ENCODE data around the gene DRGX.

The DRGX gene

GRCh38 chr10:49366460-49366859, 29.4 kb downstream of the DRGX start:
- Histone ChIP-seq H3K27me3 (replicated peaks; ENCODE audit: control insufficient read depth, insufficient read depth, low read length) (peaks cover 2% of the 10 kb centered on the region), H3K36me3 (ENCODE audit: control insufficient read depth, insufficient read depth, low read length) (no peaks in the 10 kb centered on the region), H3K4me3 (replicated peaks; ENCODE audit: low read depth, low read length) (no peak overlapping the region)
- no peak for DNase-seq (ENCODE audit: extremely low read depth, insufficient read length)
- TF ChIP-seq CTCF (IDR thresholded peaks at IDR 0.05; ENCODE audit: insufficient read depth, low read length, poor library complexity, severe bottlenecking): no peak

- Histone ChIP-seq H3K4me3 (replicated peaks; ENCODE audit: low read depth, low read length) (no peak overlapping the region), H3K36me3 (ENCODE audit: control insufficient read depth, insufficient read depth, low read length) (no peaks in the 10 kb centered on the region), H3K27me3 (replicated peaks; ENCODE audit: control insufficient read depth, insufficient read depth, low read length) (peaks cover 2% of the 10 kb centered on the region)
- TF ChIP-seq CTCF (IDR thresholded peaks at IDR 0.05; ENCODE audit: insufficient read depth, low read length, poor library complexity, severe bottlenecking): no peak
- no peak for DNase-seq (ENCODE audit: extremely low read depth, insufficient read length)
Measured at GRCh38 chr10:49365675-49366415, 30.0 kb downstream of the DRGX start.

- no peak for TF ChIP-seq CTCF (IDR thresholded peaks at IDR 0.05; ENCODE audit: insufficient read depth, low read length, poor library complexity, severe bottlenecking)
- Histone ChIP-seq H3K27me3 (replicated peaks; ENCODE audit: control insufficient read depth, insufficient read depth, low read length) (peaks cover 2% of the 10 kb centered on the region), H3K36me3 (ENCODE audit: control insufficient read depth, insufficient read depth, low read length) (no peaks in the 10 kb centered on the region), H3K4me3 (replicated peaks; ENCODE audit: low read depth, low read length) (no peak overlapping the region)
- no peak for DNase-seq (ENCODE audit: extremely low read depth, insufficient read length)
Measured at GRCh38 chr10:49365275-49365674, 30.6 kb downstream of the DRGX start.

- TF ChIP-seq CTCF (IDR thresholded peaks at IDR 0.05; ENCODE audit: insufficient read depth, low read length, poor library complexity, severe bottlenecking): no peak
- no peak overlapping the region for H3K4me3 ChIP-seq (replicated peaks; ENCODE audit: low read depth, low read length)
Measured at GRCh38 chr10:49364747-49365146, 31.1 kb downstream of the DRGX start.

GRCh38 chr10:49364051-49364450, 31.8 kb downstream of the DRGX start:
- Histone ChIP-seq H3K36me3 (ENCODE audit: control insufficient read depth, insufficient read depth, low read length) (no peaks in the 10 kb centered on the region), H3K27me3 (replicated peaks; ENCODE audit: control insufficient read depth, insufficient read depth, low read length) (peaks cover 2% of the 10 kb centered on the region), H3K4me3 (replicated peaks; ENCODE audit: low read depth, low read length) (no peak overlapping the region)
- no peak for DNase-seq (ENCODE audit: extremely low read depth, insufficient read length)
- no peak for TF ChIP-seq CTCF (IDR thresholded peaks at IDR 0.05; ENCODE audit: insufficient read depth, low read length, poor library complexity, severe bottlenecking)

More at GRCh38 chr10:49364747-49365146, 31.1 kb downstream of the DRGX start:
- DNase-seq (ENCODE audit: extremely low read depth, insufficient read length): no peak
- Histone ChIP-seq H3K36me3 (ENCODE audit: control insufficient read depth, insufficient read depth, low read length) (no peaks in the 10 kb centered on the region), H3K27me3 (replicated peaks; ENCODE audit: control insufficient read depth, insufficient read depth, low read length) (peaks cover 2% of the 10 kb centered on the region)
